ENCODE data around the gene PDE5A.
"Not testable (repeated sequence)": the region's sequence is repeated elsewhere in the genome, so short reads cannot be mapped to it uniquely, and the experiment has no call there.

PDE5A gene

GRCh38 chr4:119628281-119629141 is at the start of gene PDE5A:
TSS of gene PDE5A (minus strand) at chr4:119628804. CDS start at chr4:119628671, 133 bp downstream.
- peak; percentile 69 to 79 for DNase-seq

- no peak for DNase-seq
Measured at GRCh38 chr4:119676101-119676500, 47.5 kb upstream of the PDE5A start.

- DNase-seq, result no peak
Measured at GRCh38 chr4:119675391-119675790, 46.8 kb upstream of the PDE5A start.

GRCh38 chr4:119672938-119673337 is 44.3 kb upstream of the PDE5A start:
- no peak for DNase-seq

- no peak for DNase-seq
Measured at GRCh38 chr4:119672086-119672485, 43.5 kb upstream of the PDE5A start.

GRCh38 chr4:119671205-119671604 is 42.6 kb upstream of the PDE5A start:
- DNase-seq, result no peak

GRCh38 chr4:119667802-119668201 is 39.2 kb upstream of the PDE5A start:
- DNase-seq, result no peak

- DNase-seq, result no peak
Measured at GRCh38 chr4:119666653-119667091, 38.1 kb upstream of the PDE5A start.

GRCh38 chr4:119665752-119666151 is 37.1 kb upstream of the PDE5A start:
- DNase-seq, result no peak

GRCh38 chr4:119664168-119664907 is 35.7 kb upstream of the PDE5A start:
- no peak for DNase-seq

- no peak for DNase-seq
Measured at GRCh38 chr4:119663160-119663788, 34.7 kb upstream of the PDE5A start.

- not testable (repeated sequence) for DNase-seq
Measured at GRCh38 chr4:119662612-119663011, 34.0 kb upstream of the PDE5A start.

- no peak for DNase-seq
Measured at GRCh38 chr4:119661231-119661630, 32.6 kb upstream of the PDE5A start.

- no peak for DNase-seq
Measured at GRCh38 chr4:119659576-119659975, 31.0 kb upstream of the PDE5A start.

- no peak for DNase-seq
Measured at GRCh38 chr4:119657111-119657611, 28.6 kb upstream of the PDE5A start.

GRCh38 chr4:119656342-119656741 is 27.7 kb upstream of the PDE5A start:
- DNase-seq, result no peak

- DNase-seq, result no peak
Measured at GRCh38 chr4:119655111-119655837, 26.7 kb upstream of the PDE5A start.

GRCh38 chr4:119653990-119654389 is 25.4 kb upstream of the PDE5A start:
- no peak for DNase-seq

GRCh38 chr4:119652998-119653397 is 24.4 kb upstream of the PDE5A start:
- DNase-seq, result no peak

- DNase-seq, result no peak
Measured at GRCh38 chr4:119648398-119648797, 19.8 kb upstream of the PDE5A start.

GRCh38 chr4:119647558-119647957 is 19.0 kb upstream of the PDE5A start:
- DNase-seq, result no peak

GRCh38 chr4:119646347-119647071 is 17.9 kb upstream of the PDE5A start:
- DNase-seq, result no peak
